NOMO-1 treated with dmso at 0.1 percent for 144 hours (cell line): Measurements from ENCODE around the gene HRCT1.
"Not testable (repeated sequence)": the region's sequence is repeated elsewhere in the genome, so short reads cannot be mapped to it uniquely, and the experiment has no call there.

Source experiments
- DNase-seq: peaks from one replicate; lab custom pipeline; 2025; ENCODE audit not compliant: unreplicated experiment; lab: John Stamatoyannopoulos, UW

The HRCT1 gene

DNA sequence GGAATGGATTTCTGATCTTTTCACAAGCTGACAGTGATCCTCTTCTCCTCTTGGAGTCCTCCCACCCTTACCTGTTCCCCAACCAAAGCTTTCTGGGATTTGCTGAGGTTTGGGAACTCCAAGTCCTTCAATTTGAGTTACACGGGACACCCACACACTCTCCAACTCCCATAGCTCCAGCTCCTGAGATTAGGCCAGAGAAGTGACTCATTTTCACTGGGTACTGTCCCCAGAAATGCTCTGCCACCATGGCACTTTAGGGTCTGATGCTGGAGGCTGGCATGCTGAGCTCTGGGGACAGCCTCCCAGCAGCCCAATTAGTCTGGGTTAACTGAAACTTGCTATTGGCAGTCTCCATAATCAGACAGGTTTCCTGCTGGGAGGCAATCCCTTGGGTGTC, 14.0 kb upstream of the HRCT1 start:
- no peak for DNase-seq

DNA sequence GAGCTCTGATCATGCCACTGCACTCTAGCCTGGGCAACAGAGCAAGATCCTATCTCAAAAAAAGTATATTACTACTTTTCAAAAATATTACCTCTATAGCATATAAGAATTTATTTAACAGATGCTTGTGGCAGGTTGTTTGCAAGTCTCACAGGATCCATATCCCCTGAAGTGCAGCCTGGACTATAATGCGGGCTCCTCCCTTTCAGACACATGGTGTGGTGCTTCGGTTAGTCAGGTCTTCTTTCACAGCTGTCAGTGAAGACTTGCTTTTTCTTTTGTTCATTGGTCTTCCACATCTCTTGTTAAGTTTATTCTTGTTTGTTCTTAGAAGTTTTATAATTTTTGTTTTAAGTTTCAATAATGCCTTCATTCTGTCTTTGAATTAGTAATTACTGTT, 9.4 kb upstream of the HRCT1 start:
- no peak for DNase-seq

DNA sequence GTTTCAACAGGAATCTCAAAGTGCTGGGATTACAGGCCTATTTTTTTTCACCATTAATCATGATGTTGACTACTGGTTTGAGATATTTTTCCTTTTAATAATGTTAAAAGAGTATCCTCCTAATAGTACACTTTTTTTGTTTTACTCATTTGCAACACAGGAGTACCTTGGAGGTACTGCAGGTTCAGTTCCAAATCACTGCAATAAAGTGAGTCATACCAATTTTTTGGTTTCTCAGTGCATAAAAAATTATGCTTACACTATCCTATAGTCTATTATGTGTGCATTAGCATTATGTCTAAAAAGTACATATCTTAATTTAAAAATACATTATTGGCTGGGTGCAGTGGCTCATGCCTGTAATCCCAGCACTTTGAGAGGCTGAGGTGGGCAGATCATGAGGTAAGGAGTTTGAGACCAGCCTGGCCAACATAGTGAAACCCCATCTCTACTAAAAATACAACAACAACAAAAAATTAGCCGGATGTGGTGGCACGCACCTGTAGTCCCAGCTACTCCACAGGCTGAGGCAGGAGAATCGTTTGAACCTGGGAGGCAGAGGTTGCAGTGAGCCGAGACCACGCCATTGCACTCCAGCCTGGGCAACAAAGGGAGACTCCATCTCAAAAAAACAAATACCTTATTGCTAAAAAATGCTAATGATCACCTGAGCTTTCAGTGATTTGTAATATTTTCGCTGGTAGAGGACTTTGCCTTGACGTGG, 8.5 kb upstream of the HRCT1 start:
- not testable (repeated sequence) for DNase-seq

DNA sequence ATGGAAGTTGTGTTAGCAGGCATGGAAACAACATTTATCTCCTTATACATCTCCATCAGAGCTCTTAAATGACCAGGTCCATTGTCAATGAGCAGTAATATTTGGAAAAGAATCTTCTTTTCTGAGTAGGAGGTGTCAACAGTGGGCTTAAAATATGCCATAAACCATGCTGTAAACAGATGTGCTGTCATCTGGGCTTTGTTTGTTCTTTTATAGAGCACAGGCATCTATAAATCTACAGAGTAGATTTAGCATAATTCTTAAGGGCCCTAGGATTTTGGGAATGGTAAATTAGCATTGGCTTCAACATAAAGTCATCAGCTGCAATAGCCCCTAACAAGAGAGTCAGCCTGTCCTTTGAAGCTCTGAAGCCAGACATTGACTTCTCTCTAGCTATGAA, 7.7 kb upstream of the HRCT1 start:
- DNase-seq: no peak

DNA sequence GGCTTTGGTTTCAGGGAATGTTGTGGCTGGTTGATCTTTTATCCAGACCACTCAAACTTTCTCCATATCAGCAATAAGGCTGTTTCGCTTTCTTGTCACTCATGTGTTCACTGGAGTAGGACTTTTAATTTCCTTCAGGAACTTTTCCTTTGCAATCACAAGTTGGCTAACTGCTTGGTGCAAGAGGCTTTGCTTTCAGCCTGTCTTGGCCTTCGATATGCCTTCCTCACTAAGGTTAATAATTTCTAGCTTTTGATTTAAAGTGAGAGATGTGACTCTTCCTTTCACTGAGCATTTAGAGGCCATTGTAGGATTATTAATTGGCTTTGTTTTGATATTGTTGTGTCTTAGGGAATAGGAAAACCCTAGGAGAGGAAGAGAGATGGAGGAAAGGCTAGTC, 7.0 kb upstream of the HRCT1 start:
- DNase-seq: no peak

DNA sequence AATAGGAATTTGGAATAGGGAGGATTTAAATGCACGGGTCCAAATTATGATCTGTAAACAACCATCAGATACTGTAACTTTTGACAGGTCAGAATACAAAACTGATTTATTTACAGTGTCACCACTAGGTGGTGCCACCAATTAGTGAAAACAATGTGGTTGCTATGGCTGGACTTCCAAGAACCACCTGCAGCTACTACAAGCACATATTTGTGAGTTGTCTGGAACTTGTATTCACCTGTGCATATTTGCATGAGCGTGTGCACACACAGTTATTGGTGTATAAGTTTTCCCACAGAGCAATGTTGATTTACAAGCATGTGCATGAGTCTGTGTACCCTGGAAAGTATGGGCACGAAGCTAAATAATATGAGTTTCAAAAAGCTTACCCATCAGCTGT, 3.0 kb upstream of the HRCT1 start:
- DNase-seq: peak; percentile 19

DNA sequence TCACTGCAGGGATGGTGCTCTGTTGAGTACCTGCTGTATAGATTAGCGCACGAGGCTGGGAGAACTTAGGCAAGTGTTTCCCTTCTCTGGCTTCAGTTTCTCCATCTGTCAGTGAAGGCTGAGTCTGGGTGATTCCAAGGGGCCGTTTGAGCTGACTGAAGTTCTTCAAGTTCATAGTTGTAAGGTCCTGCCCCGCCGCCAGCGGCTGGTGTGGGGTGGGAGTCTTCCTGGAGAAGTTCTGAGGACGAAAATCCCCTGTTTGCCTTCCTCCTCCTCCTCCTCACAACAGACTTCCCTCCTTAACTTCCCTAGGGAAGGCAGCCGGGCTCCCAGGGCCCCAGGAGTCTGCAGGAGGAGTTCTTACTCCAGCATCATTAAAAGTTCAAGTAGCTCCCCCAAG, 1.7 kb upstream of the HRCT1 start:
- DNase-seq: no peak

DNA sequence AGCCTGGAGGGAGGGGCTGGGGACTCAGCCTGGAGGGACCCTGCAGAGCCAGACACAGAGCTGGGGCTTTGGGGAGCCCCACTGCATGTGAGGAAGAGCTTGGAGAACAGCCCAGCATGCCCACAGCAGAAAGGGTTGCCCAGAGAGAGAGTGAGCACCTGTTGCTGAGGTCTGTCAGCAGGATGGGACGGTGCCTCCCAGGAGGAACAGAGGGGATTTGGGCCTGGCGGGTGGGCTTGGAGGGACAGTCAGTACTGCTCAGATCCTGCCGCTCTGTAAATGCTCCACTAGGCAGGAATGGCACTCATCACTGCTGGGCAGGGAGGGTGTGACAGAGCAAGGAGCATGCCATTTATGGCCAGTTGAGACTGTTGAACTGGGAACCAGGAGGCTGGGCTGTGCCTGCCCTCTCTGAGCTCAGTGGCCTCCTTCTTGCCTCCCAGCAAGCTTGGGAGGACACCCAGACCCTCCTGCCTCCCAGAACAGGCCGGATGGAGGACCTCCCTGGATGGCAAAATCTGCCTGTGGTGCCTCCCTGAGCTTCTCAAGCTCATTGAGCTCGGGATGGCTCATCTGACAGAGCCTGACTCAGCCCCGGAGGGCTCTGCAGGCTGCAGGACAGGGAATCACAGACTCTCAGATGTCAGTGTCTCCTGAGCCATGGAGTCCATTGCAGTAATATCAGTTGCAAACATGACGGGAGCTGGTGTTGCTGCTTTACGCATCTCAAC, 786 bp upstream of the HRCT1 start:
- no peak for DNase-seq

DNA sequence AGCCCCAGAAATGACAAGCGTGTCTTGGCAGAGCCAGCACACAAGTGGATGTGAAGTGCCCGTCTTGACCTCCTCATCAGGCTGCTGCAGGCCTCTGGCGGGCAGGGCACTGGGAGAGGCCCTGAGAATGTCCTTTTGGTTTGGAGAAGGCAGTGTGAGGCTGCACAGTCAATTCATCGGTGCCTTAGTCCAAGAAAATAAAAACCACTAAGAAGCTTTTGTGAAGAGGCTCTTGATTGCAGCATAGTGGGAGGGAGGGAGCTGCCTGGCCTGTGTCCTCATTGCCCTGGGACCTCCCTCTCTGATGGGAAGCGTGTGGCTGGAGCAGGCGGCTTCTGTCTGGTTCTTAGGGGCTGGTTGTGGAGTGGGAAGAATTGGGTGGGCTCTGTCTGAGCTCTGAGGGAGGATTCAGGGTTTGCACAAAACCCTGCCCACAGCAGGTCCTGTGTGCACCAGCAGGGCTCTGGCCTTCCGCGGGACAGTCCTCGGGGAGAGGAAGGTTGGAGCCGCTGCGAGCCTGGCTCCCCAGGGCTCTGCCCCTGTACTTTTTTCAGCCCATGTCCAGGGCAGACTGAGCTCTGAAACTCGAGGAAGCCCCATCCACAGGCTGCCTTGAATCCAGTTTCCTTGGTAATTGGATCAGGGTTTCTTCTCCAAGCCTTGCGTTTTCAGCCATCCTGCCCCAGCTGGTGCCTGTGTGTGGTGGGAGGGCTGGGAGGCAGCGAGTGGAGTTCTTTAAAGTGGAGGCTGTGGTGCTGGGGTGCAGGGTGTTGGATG, 1.1 kb downstream of the HRCT1 start:
- no peak for DNase-seq

DNA sequence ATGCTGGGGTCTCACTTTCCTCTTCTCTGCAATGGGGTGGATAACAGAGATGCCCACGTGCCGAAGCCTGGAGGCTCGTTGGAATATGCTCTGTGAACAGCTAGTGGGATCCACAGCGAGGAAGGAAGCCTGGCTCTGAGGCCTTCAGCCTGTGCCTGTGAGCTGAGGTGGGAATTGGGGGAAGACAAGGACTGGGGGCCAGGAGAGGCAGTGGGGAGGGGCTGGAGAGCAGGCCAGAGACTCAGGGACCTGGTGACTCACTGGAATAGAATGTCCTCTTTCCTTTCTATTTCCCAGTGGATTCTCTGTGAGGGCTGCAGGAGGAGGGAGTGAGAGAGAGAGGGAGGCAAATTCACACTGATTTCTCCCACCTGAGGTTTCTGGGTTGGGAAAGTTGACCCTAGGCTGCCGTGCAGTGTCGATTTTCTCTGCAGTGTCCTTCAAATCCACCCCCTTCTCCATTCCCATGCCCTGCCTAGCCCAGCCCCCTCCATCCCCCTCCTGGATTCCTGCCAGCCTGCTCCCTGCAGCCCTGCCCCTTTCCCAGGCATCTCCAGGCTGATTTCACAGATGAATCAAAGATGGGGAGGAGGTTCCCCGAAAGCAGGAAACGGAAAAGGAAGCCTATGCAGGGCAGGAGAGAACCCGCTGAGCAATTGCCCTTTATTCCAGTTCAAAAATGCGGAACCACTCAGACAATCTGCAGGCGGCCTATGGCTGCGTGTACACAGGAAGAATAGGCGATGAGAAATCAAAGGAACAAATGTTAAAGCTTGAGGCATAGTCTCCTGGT, 1.9 kb downstream of the HRCT1 start:
- DNase-seq: peak; percentile 27

DNA sequence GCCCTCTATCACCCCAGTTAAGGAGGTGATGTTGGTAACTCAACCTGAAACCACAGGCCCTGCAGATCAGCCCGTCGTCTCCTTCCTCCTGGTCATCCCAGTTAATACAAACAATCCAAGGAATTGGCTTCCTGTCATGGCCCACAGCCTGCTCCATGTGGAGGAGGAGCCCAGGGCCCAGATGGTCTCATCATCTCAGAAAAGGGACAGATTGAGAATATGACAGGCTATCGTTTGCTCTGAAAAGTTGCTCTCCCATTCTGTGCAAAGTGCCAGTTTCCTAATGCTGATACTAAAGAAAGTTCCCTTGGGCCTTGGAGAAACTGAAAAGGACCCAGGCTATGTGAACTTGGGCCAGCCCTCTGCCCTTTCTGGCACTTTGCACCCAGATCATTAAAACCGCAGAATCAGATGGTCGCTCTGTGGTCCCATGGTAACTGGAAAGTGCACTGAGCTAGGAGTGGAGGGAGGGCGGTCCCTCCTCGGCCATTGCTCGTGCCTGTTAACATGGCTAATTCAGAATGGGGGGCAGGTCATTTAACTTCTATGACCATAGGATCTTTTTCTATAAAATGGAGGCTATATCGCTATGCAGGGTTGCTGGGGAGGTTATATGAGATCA, 2.6 kb downstream of the HRCT1 start:
- no peak for DNase-seq

DNA sequence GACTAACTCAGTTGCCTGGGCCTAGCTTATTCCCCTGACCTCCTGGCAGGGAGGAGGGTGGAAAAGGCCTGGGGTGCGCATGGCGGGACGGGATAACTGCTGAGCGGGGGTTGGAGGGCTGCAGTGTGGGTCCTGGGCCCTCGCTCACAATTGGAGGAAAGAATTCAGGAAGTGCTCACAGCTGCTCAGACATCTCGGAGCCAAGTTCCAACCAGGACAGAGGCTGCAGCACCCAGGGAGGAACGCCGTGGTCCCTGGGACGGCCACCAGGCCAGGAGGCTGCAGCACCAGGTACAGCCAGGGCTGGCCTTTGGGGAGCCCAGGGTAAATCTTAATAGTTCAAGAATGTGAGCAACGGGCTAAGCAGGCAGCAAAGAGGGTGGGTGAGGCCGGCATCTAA, 3.3 kb downstream of the HRCT1 start, which contains the start of gene SPAAR:
Gene SPAAR, plus strand, starts transcription at position 217 of the 400 bp plus-strand sequence. CDS start 974 bp downstream, outside the sequence.
- no peak for DNase-seq

DNA sequence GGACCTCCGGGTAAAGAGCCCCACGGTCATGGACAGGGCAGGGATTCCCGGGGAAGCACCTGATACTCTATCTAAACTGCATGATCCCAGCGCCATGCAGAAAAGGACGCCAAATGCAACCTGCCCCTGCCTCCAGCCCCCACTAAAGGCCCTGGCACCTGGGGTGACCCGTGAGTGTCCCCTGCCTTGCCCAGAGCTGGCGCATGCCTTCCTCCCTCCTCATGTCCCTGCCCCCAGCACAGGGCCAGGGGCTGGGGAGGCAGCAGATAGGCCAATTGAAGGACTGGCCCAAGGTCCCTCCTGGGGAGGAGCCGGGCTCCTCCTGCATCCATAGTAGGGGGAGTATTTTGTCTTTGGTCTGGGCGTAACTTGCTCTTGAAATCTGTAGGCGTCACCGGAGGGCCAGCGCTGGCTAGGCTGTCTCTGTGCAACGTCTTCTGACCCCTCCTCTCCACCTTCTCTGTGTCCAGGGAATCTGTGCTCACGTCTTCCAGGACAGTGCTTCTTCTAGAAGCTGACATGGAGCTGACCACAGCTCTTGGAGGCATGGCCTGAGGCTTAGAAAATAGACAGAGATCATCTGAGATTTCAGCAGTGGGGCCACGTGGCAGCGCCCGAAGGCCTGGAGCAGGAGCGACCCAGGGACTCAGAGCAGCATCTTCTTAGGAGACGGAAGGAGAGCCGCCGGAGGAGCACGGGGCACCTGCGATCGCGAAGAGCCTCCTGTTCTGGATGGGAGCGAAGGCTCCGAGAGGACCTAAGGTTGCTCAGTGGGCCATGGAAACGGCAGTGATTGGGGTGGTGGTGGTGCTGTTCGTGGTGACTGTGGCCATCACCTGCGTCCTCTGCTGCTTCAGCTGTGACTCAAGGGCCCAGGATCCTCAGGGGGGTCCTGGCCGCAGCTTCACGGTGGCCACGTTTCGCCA, 3.9 kb downstream of the HRCT1 start:
- no peak for DNase-seq

DNA sequence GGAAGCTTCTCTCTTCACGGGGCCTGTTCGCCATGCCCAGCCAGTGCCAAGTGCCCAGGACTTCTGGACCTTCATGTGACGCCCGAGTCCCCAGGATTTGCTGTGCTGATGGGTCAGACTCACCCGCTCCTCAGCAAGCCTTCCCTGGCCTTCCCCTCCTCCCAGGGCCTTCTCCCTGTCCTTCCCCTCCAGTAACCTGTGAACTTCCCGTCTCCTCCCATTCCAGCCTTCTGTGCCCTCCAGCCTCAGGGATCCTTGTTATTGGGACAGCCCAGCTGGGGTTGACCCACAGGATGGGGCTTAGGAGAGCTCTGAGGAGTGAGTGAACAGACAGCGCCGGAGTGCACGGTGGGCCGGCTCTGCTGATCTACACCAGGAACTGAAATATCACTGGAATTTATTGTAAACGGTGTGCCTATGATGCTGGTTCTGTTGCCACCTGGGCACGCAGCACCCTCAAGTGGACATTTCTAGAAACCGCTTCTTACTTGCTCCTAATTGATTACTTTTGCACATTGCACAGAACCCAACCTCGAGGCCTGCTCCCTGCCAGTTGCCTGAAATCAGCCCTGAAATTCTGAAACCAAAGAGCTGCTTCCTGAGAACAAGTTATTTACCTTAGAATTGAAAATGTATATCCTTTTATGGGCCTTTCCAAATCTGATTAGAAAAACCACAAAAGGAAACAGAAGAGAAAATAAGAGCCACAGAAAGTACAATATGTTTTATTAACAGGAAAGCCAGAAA, 4.8 kb downstream of the HRCT1 start:
- DNase-seq: peak; percentile 60

DNA sequence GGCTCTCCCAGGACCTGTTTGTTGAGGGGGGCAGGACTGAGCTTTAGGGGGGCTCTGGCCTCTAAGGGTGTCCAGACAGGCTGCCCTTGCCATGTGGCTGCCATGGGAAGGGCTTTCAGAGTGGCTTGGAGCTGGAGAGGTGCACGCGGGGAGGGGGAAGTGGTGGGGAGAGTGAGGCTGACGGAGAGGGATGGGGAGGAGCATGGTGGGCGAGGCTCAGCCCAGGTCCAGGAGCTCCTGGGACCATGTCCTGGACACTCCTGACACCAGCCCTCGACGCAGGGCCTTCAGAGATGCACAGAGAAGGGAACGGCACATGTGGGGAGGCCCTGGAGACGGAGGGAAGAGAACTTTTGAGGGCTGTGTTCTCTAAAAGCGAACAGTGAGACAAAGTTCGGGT, 5.7 kb downstream of the HRCT1 start:
- no peak for DNase-seq

DNA sequence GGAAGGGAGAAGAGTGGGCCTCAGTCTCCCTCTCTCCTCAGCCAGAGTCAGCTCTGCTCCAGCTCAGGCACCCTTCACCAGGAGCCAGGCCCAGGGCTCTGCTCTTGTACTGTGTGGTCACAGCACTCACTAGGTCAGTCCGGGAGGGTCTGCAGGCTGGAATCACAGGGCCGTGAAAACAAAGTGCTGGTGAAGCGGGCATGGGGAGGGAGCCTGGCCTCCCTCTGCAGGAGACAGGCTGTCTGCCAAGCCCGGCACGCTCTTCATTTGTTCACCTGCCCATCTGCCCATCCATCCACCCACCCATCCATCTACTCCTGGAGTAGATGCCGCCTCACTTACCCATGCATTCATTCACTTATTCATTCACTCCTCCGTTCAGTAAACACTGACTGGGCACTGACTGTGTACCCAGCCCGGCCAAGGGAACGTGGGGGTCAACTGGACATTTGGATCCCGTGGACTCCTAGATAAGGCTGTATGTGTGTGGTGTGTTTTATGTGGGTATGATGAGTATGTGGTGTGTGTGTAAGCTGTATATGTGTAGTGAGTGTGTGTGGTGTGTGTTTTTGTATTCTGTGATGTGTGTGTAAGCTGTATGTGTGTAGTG, 6.9 kb downstream of the HRCT1 start:
- DNase-seq: no peak

DNA sequence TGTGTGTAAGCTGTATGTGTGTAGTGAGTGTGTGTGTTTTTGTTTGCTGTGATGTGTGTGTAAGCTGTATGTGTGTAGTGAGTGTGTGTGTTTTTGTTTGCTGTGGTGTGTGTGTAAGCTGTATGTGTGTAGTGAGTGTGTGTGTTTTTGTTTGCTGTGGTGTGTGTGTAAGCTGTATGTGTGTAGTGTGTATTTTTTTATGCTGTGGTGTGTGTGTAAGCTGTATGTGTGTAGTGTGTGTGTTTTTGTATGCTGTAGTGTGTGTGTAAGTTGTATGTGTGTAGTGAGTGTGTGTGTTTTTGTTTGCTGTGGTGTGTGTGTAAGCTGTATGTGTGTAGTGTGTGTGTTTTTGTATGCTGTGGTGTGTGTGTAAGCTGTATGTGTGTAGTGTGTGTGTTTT, 7.4 kb downstream of the HRCT1 start:
- not testable (repeated sequence) for DNase-seq

DNA sequence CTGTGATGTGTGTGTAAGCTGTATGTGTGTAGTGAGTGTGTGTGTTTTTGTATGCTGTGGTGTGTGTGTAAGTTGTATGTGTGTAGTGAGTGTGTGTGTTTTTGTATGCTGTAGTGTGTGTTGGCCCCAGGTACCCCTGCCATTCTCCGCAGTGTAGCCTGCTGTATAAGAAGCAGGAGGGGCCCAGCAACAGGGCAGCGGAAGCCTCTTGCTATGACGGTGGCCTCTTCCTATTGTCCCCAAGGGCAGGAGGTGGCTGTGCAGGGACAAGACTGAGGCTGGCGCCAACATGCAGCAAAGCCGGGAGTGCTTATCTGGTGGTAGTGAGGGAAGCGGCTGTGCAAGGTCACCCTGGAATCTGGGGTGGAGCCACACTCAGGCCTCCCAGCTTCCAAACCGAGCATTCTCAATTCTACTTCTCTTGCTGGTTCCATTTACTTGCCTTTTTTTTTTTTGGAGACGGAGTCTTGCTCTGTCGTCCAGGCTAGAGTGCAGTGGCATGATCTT, 8.4 kb downstream of the HRCT1 start:
- no peak for DNase-seq
